8988T (cell line): ENCODE results near the gene DHRS4L2.
"Not testable (repeated sequence)": the region's sequence is repeated elsewhere in the genome, so short reads cannot be mapped to it uniquely, and the experiment has no call there.

ENCODE experiments used
- DNase-seq: peaks from one replicate; pipeline ENCODE4 v3.0.0; 2011

Gene DHRS4L2

DNA sequence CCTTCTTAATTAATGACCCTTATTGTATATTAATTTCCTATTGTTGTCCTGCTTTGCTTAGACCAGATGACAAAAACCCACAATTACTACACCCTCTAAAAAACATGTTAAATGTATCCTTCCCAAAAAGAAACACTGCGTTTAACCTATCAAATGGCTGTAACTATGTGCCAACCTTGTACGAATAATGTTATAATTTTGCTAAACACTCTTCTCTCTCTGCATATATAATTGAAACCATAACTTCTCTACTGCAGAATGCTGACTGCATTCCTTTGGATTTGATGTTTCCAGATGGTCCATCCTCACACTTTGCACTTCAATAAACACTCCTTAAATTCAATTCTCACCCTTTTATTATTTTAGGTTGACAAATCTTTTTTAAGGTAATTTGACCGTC is 31.8 kb downstream of the DHRS4L2 start:
- not testable (repeated sequence) for DNase-seq

DNA sequence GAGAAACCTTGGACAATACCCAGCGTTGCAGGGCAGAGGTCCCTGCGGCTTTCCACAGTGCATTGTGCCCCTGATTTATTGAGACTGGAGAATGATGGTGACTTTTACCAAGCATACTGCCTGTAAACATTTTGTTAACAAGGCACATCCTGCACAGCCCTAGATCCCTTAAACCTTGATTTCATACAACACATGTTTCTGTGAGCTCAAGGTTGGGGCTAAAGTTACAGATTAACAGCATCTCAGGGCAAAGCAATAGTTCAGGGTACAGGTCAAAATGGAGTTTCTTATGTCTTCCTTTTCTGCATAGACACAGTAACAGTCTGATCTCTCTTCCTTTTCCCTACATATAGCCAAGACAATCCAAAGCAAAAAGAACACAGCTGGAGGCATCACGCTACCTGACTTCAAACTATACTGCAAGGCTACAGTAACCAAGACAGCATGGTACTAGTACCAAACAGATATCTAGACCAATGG is 36.2 kb downstream of the DHRS4L2 start:
- DNase-seq: not testable (repeated sequence)

DNA sequence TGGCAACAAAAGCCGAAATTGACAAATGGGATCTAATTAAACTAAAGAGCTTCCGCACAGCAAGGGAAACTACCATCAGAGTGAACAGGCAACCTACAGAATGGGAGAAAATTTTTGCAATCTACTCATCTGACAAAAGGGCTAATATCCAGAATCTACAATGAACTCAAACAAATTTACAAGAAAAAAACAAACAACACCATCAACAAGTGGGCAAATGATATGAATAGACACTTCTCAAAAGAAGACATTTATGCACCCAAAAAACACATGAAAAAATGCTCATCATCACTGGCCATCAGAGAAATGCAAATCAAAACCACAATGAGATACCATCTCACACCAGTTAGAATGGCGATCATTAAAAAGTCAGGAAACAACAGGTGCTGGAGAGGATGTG is 41.0 kb downstream of the DHRS4L2 start:
- DNase-seq: not testable (repeated sequence)

GRCh38 chr14:24031331-24031730 is 42.6 kb downstream of the DHRS4L2 start:
- not testable (repeated sequence) for DNase-seq

GRCh38 chr14:24032727-24033418 is 44.1 kb downstream of the DHRS4L2 start:
- DNase-seq: no peak

GRCh38 chr14:24035769-24036168 is 47.0 kb downstream of the DHRS4L2 start:
- not testable (repeated sequence) for DNase-seq

DNA sequence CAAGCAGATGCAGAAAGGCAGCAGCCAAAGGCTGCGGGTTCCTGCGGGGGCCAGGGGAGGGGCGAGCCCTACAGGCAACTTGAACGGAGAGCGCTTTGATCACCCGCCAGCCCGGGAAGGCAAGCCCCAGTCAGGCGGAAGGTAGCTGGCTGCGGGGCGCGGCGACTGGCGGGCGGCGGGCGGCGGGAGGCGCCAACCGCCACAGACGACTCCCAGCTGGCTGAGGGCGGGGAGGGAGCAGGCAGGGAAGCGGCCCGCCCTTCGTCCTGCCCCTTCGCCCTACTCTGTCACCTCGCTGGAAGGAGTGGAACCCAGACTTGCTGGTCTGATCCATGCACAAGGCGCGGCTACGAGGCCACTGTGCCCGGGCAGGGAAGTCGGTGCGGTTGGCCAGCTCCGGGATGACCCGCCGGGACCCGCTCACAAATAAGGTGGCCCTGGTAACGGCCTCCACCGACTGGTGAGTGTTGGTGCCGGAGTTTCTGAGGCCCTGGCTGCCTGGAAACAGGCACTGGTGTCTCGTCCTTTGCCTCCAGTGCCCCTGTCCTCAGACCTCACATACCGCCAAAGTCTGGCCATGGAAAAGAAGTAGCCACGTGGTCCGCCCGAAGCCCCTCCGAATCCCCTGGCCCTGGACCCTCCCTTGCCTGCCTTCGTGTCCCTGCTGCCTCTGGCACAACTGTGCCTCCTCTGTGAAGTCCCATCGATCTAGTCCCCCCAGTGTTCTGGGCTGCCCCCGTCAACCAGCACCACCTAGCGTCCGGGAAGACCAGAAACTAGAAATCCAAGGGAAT is 47.6 kb downstream of the DHRS4L2 start:
- no peak for DNase-seq

DNA sequence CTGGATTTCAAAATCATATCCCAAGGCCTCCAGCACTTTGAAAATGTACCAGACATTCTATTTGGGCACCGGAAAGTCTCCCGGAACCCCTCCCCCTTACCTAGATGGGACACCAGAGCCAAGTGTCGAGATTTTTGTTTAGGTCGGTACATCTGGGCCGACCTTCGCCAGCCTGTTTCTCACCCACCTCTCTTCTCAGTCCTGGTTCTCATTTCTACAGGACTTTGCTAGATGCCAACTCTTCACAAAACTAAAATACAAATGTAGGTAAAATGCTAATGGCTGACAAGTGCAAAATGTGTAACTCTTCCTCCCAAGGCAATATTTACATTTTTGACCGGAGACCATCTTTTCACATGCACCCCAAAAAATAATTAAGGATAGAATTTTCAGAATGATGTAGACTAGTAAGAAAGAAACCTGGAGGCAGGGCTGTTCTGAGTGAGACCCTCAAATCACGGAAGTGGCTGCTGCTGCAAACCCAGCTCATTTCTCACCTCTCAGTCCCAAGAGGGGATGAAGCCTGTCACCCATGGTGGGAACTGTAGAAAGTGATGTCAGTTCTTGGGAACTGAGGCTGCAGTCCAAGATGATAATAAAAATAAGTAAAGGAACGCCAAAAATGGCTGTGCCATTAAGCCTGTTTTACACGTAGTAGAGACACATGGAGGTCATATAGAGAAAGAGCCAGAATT is 48.4 kb downstream of the DHRS4L2 start:
- DNase-seq: not testable (repeated sequence)

GRCh38 chr14:24037658-24038037 is 48.9 kb downstream of the DHRS4L2 start:
- no peak for DNase-seq

- no peak for DNase-seq
These were observed 50.0 kb downstream of the DHRS4L2 start for GRCh38 chr14:24038686-24039085.

DNA sequence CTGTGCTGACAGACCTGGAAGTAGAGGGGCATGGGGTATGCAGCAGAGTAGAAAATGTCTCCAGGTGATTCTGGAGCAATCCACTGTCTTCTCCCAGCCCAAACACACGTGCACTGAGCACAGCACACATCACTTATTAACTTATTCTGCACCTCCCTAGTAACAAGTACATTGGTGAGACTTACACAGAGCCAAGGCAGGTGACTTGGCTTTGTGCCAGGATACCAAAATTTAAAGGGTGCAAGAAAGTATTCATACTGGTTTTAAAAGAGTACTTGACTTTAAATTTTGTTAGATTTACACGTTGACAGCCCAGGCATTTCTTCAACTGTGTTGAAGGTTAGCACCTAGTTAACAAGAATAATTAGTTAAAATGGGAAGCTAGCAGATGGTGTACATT is 52.0 kb downstream of the DHRS4L2 start:
- DNase-seq: no peak

DNA sequence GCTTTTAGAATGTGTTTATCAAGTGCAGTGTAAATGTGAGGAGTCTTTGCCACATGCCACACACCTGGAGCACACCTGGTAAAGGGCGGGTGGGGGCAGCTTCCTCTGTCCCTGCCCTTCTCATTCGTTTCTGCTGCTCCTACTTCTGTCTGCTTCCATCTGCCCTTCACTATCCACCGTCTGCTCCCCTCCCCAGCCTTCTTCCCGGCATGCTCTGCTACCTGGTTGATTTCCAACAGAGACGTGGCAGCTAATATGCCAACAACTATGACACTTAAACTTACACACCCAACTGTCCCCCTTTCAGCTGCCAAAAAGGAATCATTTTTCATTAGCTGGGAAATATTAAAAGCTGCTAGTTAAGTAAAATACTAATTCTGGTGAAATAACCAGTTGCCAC is 54.0 kb downstream of the DHRS4L2 start:
- DNase-seq: no peak

GRCh38 chr14:24049002-24049401 is 60.3 kb downstream of the DHRS4L2 start:
- DNase-seq: not testable (repeated sequence)

DNA sequence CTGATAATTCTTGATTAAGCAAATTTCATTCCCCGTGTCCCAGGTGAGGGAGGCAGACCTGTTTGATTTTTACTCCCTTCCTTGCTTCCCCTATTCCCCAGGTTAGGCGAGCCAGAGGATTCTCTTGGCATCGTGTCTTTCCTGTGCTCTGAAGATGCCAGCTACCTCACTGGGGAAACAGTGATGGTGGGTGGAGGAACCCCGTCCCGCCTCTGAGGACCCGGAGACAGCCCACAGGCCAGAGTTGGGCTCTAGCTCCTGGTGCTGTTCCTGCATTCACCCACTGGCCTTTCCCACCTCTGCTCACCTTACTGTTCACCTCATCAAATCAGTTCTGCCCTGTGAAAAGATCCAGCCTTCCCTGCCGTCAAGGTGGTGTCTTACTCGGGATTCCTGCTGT is 62.0 kb downstream of the DHRS4L2 start:
- not testable (repeated sequence) for DNase-seq

DNA sequence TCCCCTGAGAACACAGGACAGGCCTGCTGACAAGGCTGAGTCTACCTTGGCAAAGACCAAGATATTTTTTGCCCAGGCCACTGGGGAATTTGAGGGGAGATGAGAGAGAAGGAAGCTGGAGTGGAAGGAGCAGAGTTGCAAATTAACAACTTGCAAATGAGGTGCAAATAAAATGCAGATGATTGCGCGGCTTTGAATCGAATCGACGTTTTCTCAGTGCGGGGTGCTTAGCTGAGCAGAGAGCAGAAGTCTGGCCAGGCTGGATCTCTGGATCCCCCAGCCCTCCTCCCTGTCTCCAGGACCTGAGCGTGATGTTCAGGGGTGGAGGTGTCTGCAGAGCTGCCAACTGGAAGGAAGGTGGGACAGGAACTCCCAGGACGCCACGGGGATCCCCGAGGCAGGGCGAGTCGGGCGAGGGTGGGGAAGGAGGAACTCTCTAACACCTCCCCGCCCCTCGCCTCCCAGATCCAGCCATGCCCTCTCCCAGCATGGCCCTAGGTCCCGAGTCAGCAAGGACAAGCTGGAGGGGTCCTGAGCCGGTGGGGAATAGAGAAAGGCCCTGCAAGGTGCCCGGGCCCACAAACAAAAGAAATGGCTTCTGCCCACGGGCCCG is 62.6 kb downstream of the DHRS4L2 start:
- DNase-seq: no peak

DNA sequence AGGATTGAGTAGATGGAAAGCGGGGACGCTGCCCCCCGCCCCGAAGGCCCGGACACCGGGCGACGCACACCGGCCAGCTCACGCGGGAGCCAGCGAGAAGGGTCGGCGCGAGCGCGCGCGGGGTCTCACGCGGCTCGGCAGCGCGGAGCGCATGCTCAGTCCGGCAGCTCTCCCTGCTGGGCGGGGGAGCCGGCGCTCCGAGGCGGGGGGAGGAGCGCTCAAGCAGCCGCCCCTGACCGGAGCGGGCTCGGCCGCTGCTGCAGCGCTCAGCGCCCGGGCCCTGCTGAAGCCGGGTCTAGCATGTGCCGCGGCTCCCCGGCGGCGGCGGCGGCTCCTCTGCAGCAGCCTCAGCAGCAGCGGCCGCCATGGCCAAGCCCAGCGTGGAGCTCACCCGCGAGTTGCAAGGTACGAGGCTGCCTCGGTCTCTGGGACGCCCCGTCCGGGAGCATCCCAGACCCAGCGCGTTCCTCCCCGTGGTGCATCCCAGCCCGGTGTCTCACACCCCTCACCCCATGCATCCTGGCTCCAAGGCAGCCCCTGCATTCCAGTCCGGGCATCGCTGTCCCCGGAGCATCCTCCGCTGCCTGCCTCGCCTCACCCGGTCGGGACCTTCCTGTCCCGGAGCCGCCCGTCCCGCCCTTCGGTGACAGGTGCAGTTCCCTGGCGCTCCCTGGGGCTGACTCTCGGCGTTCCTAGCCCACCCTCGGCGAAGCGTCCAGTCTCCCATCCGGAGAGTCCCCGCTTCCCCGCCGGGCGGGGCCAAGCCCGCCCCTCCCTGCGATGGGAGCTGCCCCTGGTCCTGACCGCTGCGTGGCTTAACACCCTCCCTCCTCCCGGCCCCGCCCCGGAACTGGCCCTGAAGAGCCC is 63.3 kb downstream of the DHRS4L2 start, which contains the start of gene CARMIL3:
CARMIL3 (plus strand) TSS at position 221 of the 867 bp plus-strand sequence; CDS start at position 366, 145 bp downstream.
- peak; percentile 61 for DNase-seq

DNA sequence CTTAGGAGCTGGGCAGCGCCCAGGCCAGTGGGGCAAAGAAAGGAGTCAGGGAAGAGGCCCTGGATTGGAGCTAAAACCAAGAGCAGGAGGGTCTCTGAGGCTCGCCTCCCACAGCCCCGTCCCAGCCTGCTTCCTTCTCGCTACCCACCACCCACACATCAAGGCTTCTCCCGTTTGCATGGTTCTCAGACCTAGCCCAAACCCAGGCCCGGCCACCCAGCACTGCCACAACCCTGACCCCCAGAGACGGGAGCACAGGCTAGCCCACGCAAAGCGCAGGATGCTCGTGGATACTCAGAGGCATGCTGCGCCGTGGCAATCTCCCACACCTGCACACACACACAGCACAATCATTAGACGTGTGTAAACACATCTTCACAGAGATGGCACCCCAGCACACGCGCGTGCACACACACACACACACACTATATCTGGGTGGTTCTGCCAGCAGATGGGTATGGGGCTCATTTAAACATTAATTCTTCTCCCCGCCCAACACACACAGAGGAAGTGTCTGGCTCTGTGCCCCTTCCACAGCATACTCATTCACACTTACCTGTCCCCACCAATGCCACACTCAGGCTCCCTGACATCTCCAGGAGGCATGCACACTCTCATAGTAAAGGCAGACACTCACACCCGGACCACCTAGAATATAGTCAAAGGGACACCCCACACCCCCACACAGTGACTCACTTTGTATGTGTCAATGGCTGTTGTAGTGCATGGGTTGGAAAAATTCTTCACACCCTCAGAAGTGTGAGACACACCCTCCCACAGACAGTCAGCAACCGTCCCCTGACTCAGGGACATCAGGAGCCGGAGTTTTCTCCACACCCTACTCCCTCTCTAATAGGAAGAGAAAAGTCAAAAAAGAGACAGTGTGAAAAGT is 64.2 kb downstream of the DHRS4L2 start:
- peak; percentile 2 for DNase-seq

GRCh38 chr14:24053548-24054323 is 65.0 kb downstream of the DHRS4L2 start:
- peak; percentile 6 for DNase-seq

DNA sequence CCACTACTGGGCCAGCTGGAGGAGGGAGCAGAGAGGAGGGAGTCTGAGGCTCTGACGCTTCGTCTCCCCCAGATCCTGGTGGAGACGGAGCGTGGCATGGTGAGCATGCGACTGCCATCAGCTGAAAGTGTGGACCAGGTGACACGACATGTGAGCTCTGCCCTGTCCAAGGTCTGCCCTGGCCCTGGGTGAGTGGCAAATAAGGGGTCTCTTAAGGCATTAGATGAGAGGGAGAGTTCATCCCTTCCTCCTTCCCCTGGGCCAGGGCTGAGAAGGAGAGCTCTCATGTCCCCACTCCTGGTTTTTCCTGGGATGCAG is 65.6 kb downstream of the DHRS4L2 start:
- peak; percentile 10 for DNase-seq

DNA sequence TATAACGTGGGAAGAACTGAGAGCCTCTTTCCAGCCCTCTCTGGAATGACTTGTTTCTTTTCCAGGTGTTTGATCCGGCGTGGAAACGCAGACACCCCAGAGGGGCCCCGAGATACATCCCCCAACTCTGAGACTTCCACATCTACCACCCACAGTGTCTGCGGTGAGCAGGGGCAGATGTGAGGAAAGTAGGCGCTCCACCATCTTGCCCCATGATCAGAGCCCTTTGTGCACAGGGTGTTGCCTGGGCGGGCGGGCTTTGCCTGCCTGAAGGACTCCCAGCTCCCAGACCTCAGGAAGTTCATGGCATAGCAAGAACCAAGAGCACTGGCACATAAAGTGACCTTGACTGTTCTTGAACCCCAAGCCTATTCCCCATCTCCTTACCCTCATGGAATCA is 65.9 kb downstream of the DHRS4L2 start:
- DNase-seq: no peak
